ENCODE measurements around the gene NKX6-1.

NKX6-1 gene

DNA sequence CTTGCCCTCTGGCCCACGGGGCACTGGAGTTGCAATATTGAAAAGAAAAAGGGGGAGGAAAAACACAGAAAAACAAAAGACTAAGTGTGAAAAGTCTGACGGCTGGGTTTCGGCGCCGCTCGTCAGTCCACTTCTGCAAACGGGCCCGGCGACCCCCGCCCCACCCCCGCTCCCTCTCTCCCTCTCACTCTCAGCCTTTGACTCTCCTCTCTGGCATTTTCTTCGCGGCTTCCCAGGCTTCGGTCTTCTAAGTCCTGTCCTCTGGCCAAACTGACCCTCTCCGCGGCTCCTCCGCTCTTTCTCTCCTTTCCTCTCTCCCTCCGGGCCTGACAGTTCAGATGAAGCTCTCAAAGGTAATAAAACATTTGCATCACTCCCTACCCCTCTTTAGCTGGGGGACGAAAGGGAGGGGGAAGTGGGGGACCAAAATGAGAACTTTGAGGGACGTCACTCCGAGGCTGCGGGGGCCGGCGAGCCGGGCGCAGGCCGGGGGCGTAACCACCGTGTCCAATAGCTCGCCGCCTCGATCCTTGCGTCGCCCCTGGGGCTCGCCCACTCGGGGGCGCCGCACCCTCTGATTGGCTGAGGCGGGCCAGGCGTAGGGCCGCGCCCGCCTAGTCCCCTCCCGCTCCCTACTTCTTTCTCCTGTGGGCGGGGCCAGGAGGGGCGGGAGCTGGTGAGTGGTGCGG lies at the start of gene NKX6-1:
NKX6-1 (minus strand) TSS at position 358 of the 689 bp plus-strand sequence. CDS start 1,064 bp downstream, outside the sequence.
- DNase-seq: peak; percentile 81

DNA sequence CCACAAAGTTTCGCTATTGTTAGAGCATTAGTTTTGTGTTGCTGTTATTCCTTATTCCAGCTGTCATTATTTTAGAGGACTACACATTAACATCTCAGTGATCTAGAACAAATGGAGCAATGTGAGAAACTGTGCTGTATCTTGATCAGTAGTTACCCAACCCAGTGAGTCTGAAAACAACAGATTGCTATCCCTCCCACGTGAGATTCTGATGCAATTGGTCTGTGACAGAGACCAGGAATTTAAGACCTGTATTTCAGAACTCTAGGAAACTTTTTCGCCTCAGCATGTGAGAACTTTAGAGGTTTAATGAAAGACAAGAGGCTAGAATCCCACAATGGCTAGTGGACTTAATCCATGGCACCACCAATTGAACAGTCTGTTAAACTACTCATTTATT lies 48.1 kb upstream of the NKX6-1 start:
- DNase-seq: no peak

DNA sequence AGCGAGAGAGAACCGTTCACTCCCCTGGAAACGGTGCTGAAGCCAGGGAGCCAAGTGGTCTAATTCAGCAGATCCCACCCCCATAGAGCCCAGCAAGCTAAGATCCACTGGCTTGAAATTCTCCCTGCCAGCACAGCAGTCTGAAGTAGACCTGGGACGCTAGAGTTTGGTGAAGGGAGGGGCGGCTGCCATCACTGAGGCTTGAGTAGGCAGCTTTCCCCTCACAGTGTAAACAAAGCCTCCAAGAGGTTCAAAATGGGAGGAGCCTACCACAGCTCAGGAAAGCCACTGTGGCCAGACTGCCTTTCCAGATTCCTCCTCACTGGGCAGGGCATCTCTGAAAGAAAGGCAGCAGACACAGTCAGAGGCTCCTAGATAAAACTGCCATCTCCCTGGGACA lies 46.0 kb upstream of the NKX6-1 start:
- DNase-seq: no peak

DNA sequence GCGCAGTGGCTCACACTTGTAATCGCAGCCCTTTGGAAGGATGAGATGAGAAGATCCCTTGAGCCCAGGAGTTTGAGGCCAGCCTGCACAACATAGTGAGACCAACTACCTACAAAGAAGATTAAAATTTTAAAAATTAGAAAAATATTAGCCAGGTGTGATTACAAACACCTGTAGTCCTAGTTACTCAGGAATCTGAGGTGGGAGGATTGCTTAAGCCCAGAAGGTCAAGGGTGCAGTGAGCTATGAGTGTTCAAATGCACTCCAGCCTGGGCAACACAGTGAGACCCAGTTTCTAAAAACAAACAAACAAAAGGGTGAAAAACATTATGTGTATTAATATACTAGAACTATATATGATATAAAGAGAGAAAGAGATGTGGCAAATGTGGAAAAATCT lies 36.8 kb upstream of the NKX6-1 start:
- DNase-seq: no peak

DNA sequence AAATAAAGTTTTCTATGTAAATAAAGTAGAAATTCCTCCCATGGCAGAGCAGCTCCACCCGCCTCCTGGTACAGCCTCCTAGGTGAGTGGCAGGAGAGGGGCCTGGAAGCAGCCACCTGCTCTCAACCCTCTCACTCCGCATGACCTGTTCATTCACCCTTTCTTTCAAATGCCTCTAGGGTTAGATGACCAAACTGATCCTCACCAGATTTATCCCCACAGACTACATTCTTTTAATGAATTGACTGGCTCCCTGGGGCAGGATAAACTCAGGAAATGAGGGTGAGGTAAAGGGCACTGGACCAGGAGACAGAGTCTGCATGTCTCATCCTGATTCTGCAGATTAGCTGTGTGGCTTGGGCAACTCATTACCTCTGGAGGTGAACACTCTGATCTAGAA lies 32.6 kb upstream of the NKX6-1 start:
- DNase-seq: no peak

DNA sequence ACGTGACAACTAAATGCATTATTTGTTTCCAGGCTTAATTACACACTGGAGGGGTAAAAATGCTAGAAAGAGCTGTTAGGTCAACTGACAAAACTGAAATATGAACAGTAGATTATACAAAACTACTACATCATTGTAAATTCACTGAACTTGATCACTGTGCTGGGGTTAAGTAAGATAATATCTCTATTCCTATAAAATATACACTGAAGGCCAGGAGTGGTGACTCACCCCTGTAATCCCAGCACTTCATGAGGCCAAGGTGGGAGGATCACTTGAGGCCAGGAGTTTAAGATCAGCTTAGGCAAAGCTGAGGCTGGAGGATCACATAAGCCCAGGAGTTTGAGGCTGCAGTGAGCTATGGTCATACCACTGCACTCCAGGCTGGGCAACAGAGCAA lies 31.8 kb upstream of the NKX6-1 start:
- DNase-seq: no peak

DNA sequence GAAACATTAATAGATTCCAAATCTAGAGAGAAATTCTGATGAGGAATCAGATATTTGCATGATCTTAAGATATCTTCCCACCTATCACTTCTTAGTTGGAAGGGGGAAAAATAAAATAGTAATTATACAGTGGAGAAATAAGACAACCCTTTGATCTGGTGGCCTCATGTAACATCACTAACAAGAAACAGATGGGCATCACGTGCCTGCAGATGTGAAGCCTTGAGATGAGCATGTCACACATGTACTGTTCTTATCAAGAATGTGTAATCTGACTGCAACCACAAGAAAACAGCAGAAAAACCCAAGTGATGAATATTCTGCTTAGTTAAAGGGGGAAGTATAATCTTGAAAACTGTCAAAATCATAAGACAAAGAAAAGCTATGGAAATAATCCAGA lies 31.4 kb upstream of the NKX6-1 start:
- no peak for DNase-seq

DNA sequence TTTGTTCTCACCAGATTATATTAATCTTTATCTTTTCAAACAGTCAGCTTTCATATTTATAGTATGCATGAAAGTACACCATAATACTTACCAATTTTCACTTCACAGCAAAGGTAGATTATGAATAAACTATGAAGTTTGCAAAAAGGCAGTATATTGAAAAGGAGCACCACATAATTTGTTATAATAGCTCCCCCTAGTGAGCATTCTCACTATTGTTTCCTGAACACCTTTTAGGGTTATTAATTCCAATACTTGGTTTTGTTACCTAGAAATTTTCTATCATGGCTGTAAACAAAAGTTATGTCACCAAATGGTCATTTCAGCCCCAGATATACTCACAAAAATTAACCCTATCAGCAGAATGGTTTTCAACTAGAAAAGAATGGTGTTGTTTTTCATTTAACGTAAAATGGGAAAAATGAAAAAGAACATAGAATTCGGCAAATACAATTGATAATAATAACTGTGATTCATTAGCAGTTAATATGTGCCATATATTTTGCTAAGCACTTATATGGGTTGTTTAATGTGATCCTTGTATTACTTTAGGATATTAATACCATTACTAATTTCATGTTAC lies 30.2 kb upstream of the NKX6-1 start:
- DNase-seq: no peak

DNA sequence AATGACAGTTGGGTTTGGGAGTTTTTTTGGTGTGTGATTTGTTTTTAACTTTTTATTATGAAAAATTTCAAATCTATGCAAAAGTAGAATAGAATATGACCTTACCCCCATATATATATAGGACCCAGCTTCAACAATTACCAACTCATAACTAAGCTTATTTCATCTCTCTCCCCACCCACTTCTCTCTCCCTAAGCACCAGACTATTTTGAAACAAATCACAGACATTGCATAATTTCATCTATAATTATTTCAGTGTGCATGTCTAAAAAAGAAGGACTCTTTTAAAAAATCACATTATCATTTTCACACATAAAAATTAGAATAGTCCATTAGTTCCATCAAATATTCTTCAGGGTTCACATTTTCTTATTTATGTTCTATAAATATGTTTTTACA lies 28.3 kb upstream of the NKX6-1 start:
- no peak for DNase-seq

DNA sequence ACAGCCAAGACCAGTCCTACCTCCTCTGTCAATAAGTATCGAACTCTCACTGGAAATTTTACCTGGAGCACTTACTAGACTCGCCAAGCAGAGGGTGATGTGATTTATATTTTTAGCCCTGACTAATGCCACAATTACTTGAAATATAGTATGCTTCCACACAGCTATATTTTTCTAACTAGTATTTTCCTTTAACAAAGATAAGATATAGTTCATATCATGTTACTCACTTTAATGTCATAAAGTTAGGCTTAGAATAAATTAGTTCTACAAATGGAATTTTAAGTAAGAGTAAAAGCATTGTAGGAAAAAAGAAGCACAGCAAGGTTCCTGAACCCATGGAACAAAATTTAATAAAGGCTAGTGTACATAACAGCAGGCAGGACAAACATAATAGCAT lies 16.0 kb upstream of the NKX6-1 start:
- DNase-seq: no peak

DNA sequence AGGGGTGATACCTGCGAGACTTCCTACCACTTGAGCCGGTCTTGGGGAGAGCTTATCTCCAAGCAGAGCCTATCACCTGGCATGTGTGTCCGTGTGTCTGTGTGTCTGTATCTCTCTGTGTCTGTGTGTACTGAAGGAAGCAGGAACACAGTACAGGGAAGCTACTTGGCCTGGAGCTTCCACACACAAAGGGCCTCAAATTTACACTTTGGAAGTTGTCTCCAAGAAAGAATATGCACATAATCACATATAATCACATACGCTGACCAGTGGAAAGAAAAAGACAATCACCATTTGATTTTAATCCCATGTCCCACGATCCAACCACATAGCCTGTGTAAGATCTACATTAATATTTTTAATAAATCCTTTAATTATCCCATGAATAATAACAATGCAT lies 13.2 kb upstream of the NKX6-1 start:
- DNase-seq: no peak

DNA sequence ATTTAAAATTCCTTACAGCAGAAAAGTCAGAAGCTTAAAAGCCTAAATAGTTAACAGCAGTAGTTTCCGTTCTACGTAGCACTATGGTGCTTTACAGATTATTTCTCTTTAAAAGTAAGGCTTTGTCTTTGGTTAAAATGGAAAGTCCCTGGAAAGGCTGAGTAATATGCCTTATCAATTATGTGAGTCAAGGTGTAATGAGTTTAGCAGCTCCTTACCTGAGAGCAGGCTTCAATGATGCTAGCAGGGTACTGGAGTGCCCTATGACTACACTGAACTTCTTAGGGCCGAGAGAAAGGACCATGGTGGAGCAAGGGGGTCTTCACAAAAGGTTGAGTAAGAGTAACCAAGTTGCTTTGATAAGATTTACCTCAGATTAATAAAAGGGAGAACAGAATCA lies 12.6 kb upstream of the NKX6-1 start:
- no peak for DNase-seq

DNA sequence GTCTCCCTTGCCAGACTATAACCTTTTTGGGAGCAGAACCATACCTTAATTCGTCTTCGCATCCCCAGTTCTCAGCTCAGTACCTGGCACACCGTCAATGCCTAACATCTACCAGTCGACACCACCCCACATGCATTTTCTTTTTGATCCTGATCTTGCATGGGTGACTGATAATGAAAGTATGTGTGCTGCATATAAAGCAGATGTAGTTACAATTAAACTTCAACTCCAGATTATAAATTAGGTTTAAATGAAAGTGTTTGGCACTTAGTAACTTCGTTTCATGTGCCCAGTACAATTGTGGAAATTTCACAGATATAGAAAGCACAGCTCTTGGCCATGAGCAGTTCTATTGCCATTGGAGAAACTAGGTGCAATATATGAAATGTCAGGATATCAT lies 8.8 kb upstream of the NKX6-1 start:
- DNase-seq: no peak

DNA sequence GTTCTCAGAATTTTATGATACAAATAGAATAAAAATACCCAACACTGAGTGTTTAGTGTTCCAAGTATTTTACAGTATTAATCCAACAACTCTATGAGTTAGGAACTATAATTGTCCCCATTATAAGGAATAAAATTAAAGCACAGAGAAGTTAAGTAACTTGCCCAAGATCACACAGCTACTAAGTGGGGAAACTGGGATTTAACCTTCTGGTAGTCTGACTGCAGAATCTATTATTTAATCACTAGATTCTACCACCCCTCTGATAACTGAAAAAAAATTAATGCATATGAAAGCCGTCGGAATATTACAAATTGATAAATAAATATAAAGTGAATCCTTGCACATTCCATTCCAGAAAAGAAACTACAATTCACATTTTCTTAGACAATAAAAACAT lies 5.7 kb upstream of the NKX6-1 start:
- DNase-seq: no peak

DNA sequence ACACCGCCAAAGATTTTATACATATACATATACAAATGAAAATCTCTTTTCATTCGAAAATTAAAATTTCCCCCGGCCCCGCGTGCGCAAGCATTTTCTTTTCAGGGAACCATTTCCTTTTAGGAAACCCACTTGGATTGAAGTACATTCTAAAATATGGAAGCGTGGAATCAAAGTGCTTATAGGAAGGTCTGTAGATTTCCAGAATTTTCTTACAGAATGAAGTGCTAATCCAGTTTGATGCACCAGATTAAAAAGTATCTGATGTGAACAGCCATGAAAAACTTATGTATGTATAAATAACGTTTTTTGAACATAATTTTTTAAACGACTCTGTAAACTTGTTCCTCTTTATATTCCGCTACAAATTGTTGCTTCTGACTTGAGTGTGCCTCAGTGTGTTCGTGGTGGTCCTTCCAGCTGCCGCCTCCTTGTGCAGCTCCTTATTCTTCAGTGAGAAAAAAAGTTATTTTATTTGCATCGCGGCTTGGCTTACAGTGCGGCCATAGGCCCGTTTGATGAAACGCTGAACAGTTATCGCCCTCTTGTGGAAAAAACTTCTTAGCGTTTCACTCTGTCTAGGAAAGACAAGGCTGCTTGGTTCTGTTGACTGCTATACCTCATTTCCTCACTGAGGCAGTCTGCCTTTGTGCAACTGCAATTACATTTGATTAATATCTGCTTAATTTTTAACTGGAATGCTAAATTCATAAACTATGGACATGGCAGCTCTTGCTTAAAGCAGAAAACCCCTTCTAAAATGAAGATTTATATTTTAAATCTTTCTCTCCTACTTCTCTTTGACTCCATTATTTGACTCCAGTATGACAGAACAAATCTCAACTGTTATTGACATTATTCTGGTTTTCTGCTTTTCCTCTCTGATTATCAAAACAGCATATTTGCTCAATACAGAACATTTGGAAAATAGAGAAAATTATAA lies 4.7 kb upstream of the NKX6-1 start:
- DNase-seq: peak; percentile 71

DNA sequence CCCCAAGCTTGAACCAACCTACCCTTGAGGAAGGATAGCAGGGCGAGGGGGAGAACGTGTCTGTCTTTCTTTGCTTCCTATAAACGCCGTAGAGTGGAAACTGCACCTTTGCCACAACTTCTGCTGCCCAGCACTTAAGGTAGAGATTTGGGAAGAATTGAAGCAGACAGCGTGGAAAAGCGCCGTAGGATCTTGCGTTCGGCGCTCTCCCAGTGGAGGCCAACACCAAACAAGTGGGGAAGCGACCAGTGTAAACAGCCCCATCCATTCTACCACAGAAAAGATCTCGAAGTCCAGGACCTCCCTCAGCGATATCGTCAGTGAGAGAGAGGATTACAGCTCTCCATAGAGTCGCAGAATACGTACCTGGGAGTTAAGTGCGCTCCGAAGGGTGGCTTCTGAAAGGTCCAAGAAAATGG lies 3.9 kb upstream of the NKX6-1 start:
- DNase-seq: no peak

DNA sequence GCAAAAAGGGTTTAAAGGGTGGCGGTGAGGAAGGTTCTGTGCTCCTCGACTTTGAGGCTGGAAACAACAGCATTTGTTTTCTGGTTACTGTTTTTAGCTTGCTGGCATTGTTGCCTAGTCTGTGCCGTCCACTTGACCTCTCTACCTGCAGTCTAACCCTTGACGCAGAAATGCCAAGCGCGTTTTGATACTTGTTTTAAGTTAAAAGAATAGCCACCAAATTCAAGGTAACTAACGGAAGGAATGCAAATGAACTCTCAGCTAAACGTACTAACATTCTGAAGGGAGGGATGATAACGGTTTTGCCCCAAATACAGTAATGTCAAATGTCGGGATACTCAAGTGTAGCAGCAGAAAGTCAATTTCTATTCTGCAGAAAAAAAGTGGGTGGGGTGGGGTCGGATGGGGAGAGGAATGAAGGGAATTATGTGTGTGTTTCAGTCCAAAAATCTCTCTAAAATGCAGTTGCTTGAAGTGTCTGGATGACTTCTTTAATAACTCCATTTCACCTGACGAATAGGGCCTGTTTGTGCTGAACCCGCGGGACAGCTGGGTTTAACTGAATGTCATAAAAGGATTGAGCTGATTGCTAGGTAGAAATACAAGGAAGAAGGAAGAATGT lies 3.4 kb upstream of the NKX6-1 start:
- no peak for DNase-seq

DNA sequence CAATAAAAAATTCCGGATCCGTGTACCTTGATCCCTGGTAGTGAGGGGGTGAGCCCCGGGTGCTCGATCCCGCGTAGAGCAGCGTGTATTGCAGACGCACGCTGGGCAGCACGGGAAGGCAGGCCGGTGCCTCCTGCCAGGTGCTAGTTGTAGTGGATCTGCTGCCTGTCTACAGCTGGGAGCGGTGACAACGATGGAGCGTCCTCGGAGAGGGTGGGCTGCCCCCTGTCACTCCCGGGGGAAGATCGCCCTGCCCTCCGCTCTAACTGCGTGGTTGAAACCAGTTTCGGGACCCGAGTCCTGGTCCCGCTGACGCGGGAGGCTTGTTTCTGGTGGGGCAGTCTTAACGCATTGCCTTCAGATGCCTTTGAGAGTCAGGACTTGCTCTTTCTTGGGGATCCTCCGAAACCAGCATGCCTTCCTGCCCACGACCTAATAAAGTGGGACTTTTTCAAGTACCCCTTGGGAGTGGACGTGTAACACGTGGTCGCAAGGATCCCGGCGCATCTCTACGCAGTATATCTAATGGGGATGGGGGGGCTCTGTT lies 2.7 kb upstream of the NKX6-1 start:
- DNase-seq: no peak

DNA sequence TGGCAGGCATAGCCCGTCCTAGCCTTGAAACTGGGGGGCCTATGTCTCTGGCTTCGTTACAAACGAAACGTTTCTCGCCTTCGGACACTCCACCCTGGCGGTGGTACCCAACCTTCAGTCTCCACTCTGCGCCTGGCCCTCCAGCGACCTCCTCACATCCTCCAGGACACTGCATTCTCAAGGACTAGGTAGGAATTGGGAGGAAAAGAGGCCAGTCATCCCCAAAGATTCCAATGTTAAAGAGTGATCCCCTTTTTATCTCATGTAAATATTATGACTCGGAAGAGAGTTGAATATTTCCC lies 2.1 kb upstream of the NKX6-1 start:
- DNase-seq: no peak

DNA sequence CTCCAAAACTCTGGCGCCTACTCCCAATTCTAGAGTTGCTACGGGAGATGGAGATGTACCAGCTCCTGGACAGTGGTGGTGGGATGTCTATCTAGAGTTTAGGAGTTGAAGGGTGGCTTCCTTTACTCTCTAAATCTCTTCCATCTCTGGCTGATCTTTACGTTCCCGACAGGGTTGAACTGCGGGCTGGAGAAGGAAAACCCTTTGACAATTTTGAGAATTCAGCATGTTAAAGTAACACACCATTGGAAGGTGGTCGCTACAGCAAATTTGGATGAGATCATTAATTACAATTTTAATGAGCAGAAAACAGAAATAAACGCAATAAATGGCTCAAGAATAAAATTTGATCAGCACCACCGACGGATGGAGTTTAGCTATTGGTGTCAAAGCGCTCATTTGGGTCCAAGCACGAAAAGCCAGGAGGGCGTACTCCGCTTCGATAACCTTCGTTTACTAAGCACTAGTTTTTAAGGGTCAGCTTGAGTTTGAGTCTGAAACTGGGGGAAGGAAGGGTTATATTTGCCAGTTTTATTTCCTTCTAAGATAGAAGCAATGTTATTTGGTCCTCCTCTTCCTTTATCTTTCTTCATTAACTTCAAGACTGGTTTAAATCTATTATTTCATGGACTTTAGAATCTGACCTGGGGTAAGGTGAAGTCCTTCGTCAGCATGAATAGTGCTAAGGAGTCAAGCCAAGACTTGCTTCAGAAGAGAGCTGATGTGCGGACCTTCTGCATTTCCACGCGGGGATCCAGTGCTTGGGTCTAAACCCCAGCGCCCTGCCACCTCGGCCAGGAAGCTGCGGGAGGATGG lies 1.5 kb upstream of the NKX6-1 start:
- no peak for DNase-seq

DNA sequence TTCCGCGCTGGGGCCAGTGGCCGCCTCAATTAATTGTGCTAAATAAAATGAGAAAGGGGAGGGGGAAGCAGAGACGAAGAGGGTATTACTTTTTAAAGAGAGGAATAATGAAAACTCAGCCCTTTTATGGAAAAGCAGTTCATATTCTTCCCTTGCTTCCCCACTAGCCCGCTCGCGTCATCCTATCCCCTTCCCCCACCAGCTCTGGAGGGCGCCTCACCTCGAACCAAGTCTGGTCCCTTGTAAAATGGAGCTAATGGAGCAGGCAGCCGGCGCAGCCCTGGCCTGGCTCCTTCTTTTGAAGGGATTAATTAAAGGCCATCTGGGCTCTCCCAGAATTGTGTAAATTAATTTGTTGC lies 511 bp upstream of the NKX6-1 start:
- DNase-seq: no peak

DNA sequence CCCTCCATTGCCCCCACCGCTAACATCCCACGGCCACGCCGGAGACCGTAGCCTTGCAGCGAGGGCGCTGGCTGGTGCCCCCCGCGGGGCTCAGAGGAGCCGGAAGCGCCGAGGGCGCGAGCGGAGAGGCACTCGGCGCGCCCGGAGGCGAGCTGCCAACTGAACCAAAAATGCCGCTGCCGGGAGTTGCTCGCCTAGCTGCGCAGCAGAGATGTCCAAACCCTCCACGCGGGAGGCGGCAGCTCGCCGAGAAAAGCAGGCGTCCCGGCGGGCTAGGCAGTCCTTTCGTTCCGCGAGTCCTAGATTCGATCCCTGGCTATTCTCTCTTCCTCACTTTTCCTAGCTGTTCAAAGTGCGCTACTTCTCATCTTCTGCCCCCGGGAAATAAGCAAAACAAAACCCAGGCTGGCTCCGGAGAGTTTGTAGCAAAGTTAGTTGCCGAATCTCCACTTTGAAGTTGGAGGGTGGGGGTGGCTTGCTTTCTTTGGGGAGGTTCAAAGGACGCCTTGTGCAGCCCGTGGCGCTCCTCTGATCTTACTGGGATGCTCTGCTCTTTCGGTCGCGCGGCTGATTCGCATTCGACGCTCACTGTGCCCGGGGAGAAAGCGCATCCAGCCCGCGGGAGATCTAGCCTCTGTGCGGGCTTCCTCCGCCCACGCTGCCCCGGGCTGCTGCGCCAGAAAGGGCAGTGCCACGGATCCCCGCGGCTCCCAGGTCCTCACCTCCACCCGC lies 723 bp downstream of the NKX6-1 start:
- no peak for DNase-seq
